Breast epithelium (tissue), 3 donors: ENCODE measurements around the gene MST1R.

Source experiments
- CTCF ChIP-seq, 3 donors: fragments of 450-650 bp; IDR thresholded peaks; one replicate each; pipeline ENCODE4 v1.5.1; 2016 to 2017; ENCODE audit warnings: antibody characterized with exemption in 3 of 3, mild to moderate bottlenecking in 3 of 3, moderate library complexity in 3 of 3
- POLR2A ChIP-seq: fragments of 450-650 bp; IDR thresholded peaks from one replicate; pipeline ENCODE4 v1.6.1; 2016; ENCODE audit warnings: antibody characterized with exemption, mild to moderate bottlenecking, moderate library complexity

- peak in 1 of 3 donors; percentile 12 for TF ChIP-seq CTCF (IDR thresholded peaks at IDR 0.05)
- TF ChIP-seq POLR2A = peak; percentile 79
Observed at GRCh38 chr3:49939858-49940666, 36.4 kb upstream of the MST1R start, which contains the start of gene RBM6.
